ENCODE results near the gene NHLRC4.

DNA sequence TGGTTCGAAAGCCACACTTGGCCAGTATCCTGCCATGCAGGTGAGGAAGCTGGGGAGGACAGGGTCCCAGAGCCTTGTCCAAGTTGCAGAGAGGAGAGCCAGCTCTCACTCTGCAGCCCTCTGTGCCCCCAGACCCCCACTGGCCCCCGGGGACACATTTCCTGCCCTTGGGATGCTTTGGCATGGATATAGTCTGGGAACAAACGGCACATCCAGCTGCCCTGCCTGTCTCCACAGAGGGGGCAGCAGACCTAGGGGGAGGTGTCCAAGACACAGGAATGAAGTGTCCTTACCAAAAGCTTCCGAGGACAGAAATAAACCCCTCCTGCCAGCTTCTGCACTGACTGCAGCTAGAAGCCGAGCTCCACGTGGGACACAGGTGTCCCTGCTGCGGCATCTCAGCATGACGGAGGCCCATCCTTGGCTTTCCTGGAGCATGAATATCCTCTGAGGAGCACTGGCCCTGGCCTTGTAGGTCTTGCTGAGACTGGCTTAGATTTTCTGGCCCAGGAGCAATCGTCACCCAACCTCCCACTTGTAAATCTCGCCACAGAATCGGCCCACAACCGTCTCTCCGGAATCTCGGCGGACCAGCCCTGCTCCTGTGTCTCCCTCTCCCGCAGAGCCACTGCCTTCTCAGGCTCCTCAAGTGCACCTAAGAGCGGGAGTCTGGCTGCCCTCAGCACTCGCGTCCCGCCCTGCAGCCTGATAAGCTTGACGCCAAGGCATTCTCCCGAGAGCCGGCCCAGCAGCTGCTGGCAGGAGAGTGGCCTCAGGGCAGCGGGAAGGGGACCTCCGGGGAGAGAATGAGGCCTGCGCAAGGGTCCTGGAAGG is 40.4 kb upstream of the NHLRC4 start:
- TF ChIP-seq, protein P1, sequence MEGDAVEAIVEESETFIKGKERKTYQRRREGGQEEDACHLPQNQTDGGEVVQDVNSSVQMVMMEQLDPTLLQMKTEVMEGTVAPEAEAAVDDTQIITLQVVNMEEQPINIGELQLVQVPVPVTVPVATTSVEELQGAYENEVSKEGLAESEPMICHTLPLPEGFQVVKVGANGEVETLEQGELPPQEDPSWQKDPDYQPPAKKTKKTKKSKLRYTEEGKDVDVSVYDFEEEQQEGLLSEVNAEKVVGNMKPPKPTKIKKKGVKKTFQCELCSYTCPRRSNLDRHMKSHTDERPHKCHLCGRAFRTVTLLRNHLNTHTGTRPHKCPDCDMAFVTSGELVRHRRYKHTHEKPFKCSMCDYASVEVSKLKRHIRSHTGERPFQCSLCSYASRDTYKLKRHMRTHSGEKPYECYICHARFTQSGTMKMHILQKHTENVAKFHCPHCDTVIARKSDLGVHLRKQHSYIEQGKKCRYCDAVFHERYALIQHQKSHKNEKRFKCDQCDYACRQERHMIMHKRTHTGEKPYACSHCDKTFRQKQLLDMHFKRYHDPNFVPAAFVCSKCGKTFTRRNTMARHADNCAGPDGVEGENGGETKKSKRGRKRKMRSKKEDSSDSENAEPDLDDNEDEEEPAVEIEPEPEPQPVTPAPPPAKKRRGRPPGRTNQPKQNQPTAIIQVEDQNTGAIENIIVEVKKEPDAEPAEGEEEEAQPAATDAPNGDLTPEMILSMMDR (conservative IDR thresholded peaks at IDR 0.05 in 1 of 2, IDR thresholded peaks at IDR 0.05 in 1 of 2; ENCODE audit: low read depth in 1 of 2, low read length in 2 of 2), result no peak
- no peak for TF ChIP-seq EZH2 (IDR thresholded peaks at IDR 0.05; ENCODE audit: low read length, missing control alignments)
